H9 (cell line): ENCODE results near the gene GLT6D1. TPM values are rescaled to one million over a fixed set of nuclear protein-coding genes. Genes with fewer than 3 reads are reported as not detected.
A peak's percentile ranks its signal among the peaks of the same experiment; 100 is the strongest.

Source experiments
- DNase-seq: peaks from one replicate; pipeline ENCODE4 v3.0.0-alpha.2; 2017
- H2AFZ ChIP-seq: one replicate; pipeline ENCODE4 v1.6.1; 2013; ENCODE audit warnings: mild to moderate bottlenecking, low read length, control low read depth, moderate library complexity
- H2AK5ac ChIP-seq: 2 replicates; pipeline ENCODE4 v1.6.1; 2013; ENCODE audit warnings: low read length, control low read depth, mixed read lengths; ENCODE audit not compliant: insufficient read length
- H2BK120ac ChIP-seq: one replicate; pipeline ENCODE4 v1.6.1; 2013; ENCODE audit warnings: low read depth, mild to moderate bottlenecking, low read length, control low read depth, inconsistent platforms; ENCODE audit not compliant: poor library complexity, severe bottlenecking
- H2BK12ac ChIP-seq: 2 replicates; pipeline ENCODE4 v1.6.1; 2013; ENCODE audit warnings: low read length, control low read depth, mixed read lengths, low read depth; ENCODE audit not compliant: insufficient read length
- H2BK15ac ChIP-seq: 2 replicates; pipeline ENCODE4 v1.6.1; 2013; ENCODE audit warnings: low read depth, low read length, control low read depth
- H2BK20ac ChIP-seq: one replicate; pipeline ENCODE4 v1.6.1; 2013; ENCODE audit warnings: low read depth, mild to moderate bottlenecking, low read length, control low read depth, inconsistent platforms; ENCODE audit not compliant: poor library complexity, severe bottlenecking
- H2BK5ac ChIP-seq: 2 replicates; pipeline ENCODE4 v1.6.1; 2013; ENCODE audit warnings: low read length, control low read depth, mixed read lengths; ENCODE audit not compliant: insufficient read length
- H3K14ac ChIP-seq: 2 replicates; pipeline ENCODE4 v1.6.1; 2013; ENCODE audit warnings: low read length, control low read depth; ENCODE audit not compliant: insufficient read depth
- H3K18ac ChIP-seq: 2 replicates; pipeline ENCODE4 v1.6.1; 2013; ENCODE audit warnings: low read depth, mild to moderate bottlenecking, mixed read lengths, low read length, control low read depth; ENCODE audit not compliant: insufficient read length
- H3K23ac ChIP-seq: 2 replicates; pipeline ENCODE4 v1.6.1; 2013; ENCODE audit warnings: low read length, control low read depth, mixed read lengths, low read depth; ENCODE audit not compliant: insufficient read length
- H3K23me2 ChIP-seq: 2 replicates; pipeline ENCODE4 v1.6.1; 2013; ENCODE audit warnings: low read depth, mild to moderate bottlenecking, mixed read lengths, low read length, control low read depth; ENCODE audit not compliant: insufficient read length, poor library complexity, severe bottlenecking
- H3K27ac ChIP-seq: 2 replicates; pipeline ENCODE4 v1.5.1; 2013; ENCODE audit warnings: low read length, control low read depth, mixed read lengths, low read depth; ENCODE audit not compliant: insufficient read length
- H3K27me3 ChIP-seq: 2 replicates; pipeline ENCODE4 v1.6.1; 2013; ENCODE audit warnings: low read length, control low read depth, inconsistent platforms; ENCODE audit not compliant: insufficient read depth
- H3K4ac ChIP-seq: 2 replicates; pipeline ENCODE4 v1.6.1; 2013; ENCODE audit warnings: low read depth, mild to moderate bottlenecking, control low read depth, inconsistent platforms, low read length, moderate library complexity
- H3K4me1 ChIP-seq: 2 replicates; pipeline ENCODE4 v1.6.1; 2013; ENCODE audit warnings: low read length, control low read depth, inconsistent platforms; ENCODE audit not compliant: insufficient read depth
- H3K4me2 ChIP-seq: 2 replicates; pipeline ENCODE4 v1.6.1; 2013; ENCODE audit warnings: low read length, control low read depth, mixed read lengths; ENCODE audit not compliant: insufficient read length, insufficient read depth
- H3K56ac ChIP-seq: 2 replicates; pipeline ENCODE4 v1.6.1; 2013; ENCODE audit warnings: low read depth, mild to moderate bottlenecking, mixed read lengths, low read length, control low read depth; ENCODE audit not compliant: insufficient read length
- H3K79me1 ChIP-seq: 2 replicates; pipeline ENCODE4 v1.6.1; 2013; ENCODE audit warnings: low read depth, mild to moderate bottlenecking, moderate library complexity, low read length, control low read depth, inconsistent platforms; ENCODE audit not compliant: insufficient read depth, poor library complexity, severe bottlenecking
- H3K79me2 ChIP-seq: 2 replicates; pipeline ENCODE4 v1.6.1; 2013; ENCODE audit warnings: low read length, control low read depth, inconsistent platforms; ENCODE audit not compliant: insufficient read depth
- H3K9ac ChIP-seq: 2 replicates; pipeline ENCODE4 v1.6.1; 2013; ENCODE audit warnings: low read length, control low read depth, mixed read lengths; ENCODE audit not compliant: insufficient read length; ENCODE audit errors: extremely low read depth
- H3K9me3 ChIP-seq: one replicate; pipeline ENCODE4 v1.6.1; 2013; ENCODE audit warnings: low read depth, low read length, inconsistent platforms; ENCODE audit not compliant: control insufficient read depth
- H3T11ph ChIP-seq: one replicate; pipeline ENCODE4 v1.6.1; 2013; ENCODE audit warnings: mild to moderate bottlenecking, low read length, control low read depth, inconsistent platforms
- H4K20me1 ChIP-seq: one replicate; pipeline ENCODE4 v1.6.1; 2013; ENCODE audit not compliant: control insufficient read depth, insufficient read length, insufficient read depth
- H4K5ac ChIP-seq: 2 replicates; pipeline ENCODE4 v1.6.1; 2013; ENCODE audit warnings: low read depth, mild to moderate bottlenecking, mixed read lengths, low read length, control low read depth; ENCODE audit not compliant: insufficient read length
- H4K8ac ChIP-seq: replicated peaks from 2 replicates; pipeline ENCODE4 v1.6.1; 2013; ENCODE audit warnings: low read length, control low read depth, mixed read lengths, low read depth; ENCODE audit not compliant: insufficient read length
- H4K91ac ChIP-seq: 2 replicates; pipeline ENCODE4 v1.6.1; 2013; ENCODE audit warnings: low read depth, mild to moderate bottlenecking, moderate library complexity, mixed read lengths, low read length, control low read depth; ENCODE audit not compliant: insufficient read length
- H3K27ac Mint-ChIP-seq, 3 experiments: 2 replicates in 2 of 3; 3 replicates in 1 of 3; pipeline ENCODE4 v1.8.0; 2020 to 2021; ENCODE audit warnings: mixed read lengths in 3 of 3, mild to moderate bottlenecking in 1 of 3, moderate library complexity in 1 of 3
- H3K27me3 Mint-ChIP-seq: 2 replicates; pipeline ENCODE4 v1.8.0; 2021; ENCODE audit warnings: low read depth, mild to moderate bottlenecking, moderate library complexity, mixed read lengths
- H3K36me3 Mint-ChIP-seq, 3 experiments: 2 replicates in 2 of 3; 3 replicates in 1 of 3; pipeline ENCODE4 v1.8.0; 2020 to 2021; ENCODE audit warnings: low read depth in 3 of 3, mixed read lengths in 3 of 3; ENCODE audit not compliant: insufficient read depth in 1 of 3
- H3K4me1 Mint-ChIP-seq, 2 experiments: 2 replicates each; pipeline ENCODE4 v1.8.0; 2020; ENCODE audit warnings: mixed read lengths in 2 of 2
- H3K4me3 Mint-ChIP-seq, 2 experiments: 2 replicates in 1 of 2; 3 replicates in 1 of 2; pipeline ENCODE4 v1.8.0; 2020 to 2021; ENCODE audit warnings: mild to moderate bottlenecking in 2 of 2, mixed read lengths in 2 of 2, moderate library complexity in 1 of 2
- H3K9me3 Mint-ChIP-seq, 2 experiments: 2 replicates in 1 of 2; 3 replicates in 1 of 2; pipeline ENCODE4 v1.8.0; 2020; ENCODE audit warnings: mild to moderate bottlenecking in 2 of 2, mixed read lengths in 2 of 2, moderate library complexity in 1 of 2
- WGBS: extraction: QIAGEN DNeasy Blood & Tissue Kit; methylation state at CpG from one replicate; pipeline ENCODE4 v1.1.7; 2013; ENCODE audit warnings: missing lambda C conversion rate, low lambda C conversion rate, mixed read lengths; ENCODE audit not compliant: insufficient read length; ENCODE audit errors: extremely low coverage; 5-methylcytosine and 5-hydroxymethylcytosine counted together
- total RNA-seq: library from RNA; stranded (reverse); gene quantifications from 2 replicates; pipeline ENCODE4 v1.2.1, GENCODE V29; 2021
- TF ChIP-seq, protein P1 (sequence below): fragments of 200-600 bp; sonication (generic); conservative IDR thresholded peaks from 3 replicates; pipeline ENCODE4 v1.8.0; 2021; ENCODE audit warnings: antibody characterized with exemption, mild to moderate bottlenecking

The GLT6D1 gene
- total RNA-seq, 1 experiment from 2014 or later: not detected

DNA sequence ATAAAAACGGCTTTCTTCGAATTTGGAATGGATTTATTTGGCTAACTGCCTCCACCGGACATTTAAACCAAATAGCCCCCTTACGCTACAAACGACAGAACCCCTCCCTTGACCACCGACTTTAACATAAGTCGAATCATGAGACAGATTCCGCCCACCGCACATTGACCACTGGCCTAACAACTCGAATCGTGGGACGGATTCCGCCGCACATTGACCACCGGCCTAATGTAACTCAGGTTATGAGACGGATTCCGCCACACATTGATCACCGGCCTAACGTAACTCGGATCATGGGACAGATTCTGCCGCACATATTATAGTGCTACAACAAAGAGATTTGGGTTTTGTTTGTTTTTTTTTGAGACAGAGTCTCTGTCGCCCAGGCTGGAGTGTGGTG, 21.1 kb upstream of the GLT6D1 start:
- no peak for DNase-seq
- H3K27ac ChIP-seq: no peak overlapping the region
- H4K8ac ChIP-seq: no peak overlapping the region
- H3K9ac ChIP-seq: no peak overlapping the region
- H2BK12ac ChIP-seq: no peak overlapping the region
- Mint-ChIP-seq H3K4me3 (no peak overlapping the region), H3K9me3 (peaks cover 12% of the 10 kb centered on the region in 2 experiments; a peak in 4 of 5 replicates), H3K4me1 (peaks cover 11 to 14% of the 10 kb centered on the region in 2 experiments), H3K36me3 (peaks cover 5 to 43% (median 5%) of the 10 kb centered on the region in 3 experiments), H3K27me3 (no peaks in the 10 kb centered on the region; the same call in none of the 2 replicates), H3K27ac (peak overlapping the region in 1 of 3 experiments; percentile 77; a peak in 1 of 7 replicates)
- no peak overlapping the region for H2BK120ac ChIP-seq
- peaks cover 2% of the 10 kb centered on the region for H4K20me1 ChIP-seq
- no peak overlapping the region for H4K91ac ChIP-seq
- no peaks in the 10 kb centered on the region for H3K4me1 ChIP-seq
- no CpG with 5 or more reads among the region's 22 CpGs for WGBS
- H3K18ac ChIP-seq: no peak overlapping the region
- no peak overlapping the region for H3K56ac ChIP-seq
- TF ChIP-seq, protein P1, sequence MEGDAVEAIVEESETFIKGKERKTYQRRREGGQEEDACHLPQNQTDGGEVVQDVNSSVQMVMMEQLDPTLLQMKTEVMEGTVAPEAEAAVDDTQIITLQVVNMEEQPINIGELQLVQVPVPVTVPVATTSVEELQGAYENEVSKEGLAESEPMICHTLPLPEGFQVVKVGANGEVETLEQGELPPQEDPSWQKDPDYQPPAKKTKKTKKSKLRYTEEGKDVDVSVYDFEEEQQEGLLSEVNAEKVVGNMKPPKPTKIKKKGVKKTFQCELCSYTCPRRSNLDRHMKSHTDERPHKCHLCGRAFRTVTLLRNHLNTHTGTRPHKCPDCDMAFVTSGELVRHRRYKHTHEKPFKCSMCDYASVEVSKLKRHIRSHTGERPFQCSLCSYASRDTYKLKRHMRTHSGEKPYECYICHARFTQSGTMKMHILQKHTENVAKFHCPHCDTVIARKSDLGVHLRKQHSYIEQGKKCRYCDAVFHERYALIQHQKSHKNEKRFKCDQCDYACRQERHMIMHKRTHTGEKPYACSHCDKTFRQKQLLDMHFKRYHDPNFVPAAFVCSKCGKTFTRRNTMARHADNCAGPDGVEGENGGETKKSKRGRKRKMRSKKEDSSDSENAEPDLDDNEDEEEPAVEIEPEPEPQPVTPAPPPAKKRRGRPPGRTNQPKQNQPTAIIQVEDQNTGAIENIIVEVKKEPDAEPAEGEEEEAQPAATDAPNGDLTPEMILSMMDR: no peak
- H4K5ac ChIP-seq: no peak overlapping the region
- H2AK5ac ChIP-seq: no peak overlapping the region
- H3K27me3 ChIP-seq: no peaks in the 10 kb centered on the region
- no peak overlapping the region for H3K4ac ChIP-seq
- no peak overlapping the region for H2BK15ac ChIP-seq
- no peak overlapping the region for H2BK20ac ChIP-seq
- H3K79me1 ChIP-seq: no peaks in the 10 kb centered on the region
- no peaks in the 10 kb centered on the region for H3K23me2 ChIP-seq
- peaks cover 7% of the 10 kb centered on the region for H3K9me3 ChIP-seq
- H3K14ac ChIP-seq: no peak overlapping the region
- H3T11ph ChIP-seq: no peak overlapping the region
- no peak overlapping the region for H2BK5ac ChIP-seq
- no peak overlapping the region for H3K23ac ChIP-seq
- no peak overlapping the region for H3K4me2 ChIP-seq
- no peak overlapping the region for H2AFZ ChIP-seq
- H3K79me2 ChIP-seq: no peaks in the 10 kb centered on the region
